ENCODE measurements around the gene RLF. TPM values are rescaled to one million over a fixed set of nuclear protein-coding genes. Genes with fewer than 3 reads are reported as not detected.

The RLF gene
- total and polyA plus RNA-seq, 4 donors = 1.7 to 13.4 (median 6.3) TPM

DNA sequence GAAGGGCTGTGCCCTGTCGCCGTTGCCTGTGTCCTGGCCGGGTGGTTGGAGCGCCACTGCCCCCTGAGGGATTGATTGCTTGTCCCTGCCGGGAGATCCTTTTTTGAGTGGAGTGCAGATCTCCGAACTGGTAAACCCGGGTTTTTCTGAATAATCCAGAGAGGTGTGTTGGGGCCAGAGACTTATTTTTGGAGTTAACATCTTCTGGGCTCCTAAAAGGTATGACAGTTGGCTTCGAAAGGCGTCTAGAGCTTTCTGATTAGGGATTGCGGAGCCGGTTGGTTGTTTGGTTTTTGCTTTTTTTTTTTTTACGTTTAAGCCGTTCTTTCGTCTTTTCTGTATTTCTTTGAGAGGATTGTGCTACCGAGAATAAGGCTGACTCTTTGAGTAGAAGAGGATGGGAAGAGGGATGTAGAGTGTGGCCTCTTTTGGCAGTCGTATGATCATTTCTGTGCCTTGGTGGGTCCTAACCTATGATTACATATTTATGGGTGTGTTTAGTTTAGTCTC is 756 bp downstream of the RLF start:
- under 1% methylated on average over 16 of the region's 16 CpGs for WGBS
- TF ChIP-seq FOXA2 (IDR thresholded peaks at IDR 0.05) = no peak
- TF ChIP-seq RAD21 (IDR thresholded peaks at IDR 0.05) = peak in 1 of 2 donors; percentile 5
- Histone ChIP-seq H3K4me3 (ENCODE audit: low read depth in 1 of 3, low read length in 3 of 3) (peak overlapping the region; percentile 69 to 95 (median 85)), H3K27me3 (ENCODE audit: control insufficient read depth in 4 of 4, insufficient read depth in 4 of 4, low read length in 3 of 4) (no peaks in the 10 kb centered on the region), H3K4me1 (ENCODE audit: control insufficient read depth in 4 of 4, insufficient read depth in 4 of 4, low read length in 3 of 4) (peaks cover 6 to 33% (median 21%) of the 10 kb centered on the region in 4 donors), H3K36me3 (ENCODE audit: control insufficient read depth in 4 of 4, insufficient read depth in 3 of 4, low read depth in 1 of 4, low read length in 3 of 4) (no peaks in the 10 kb centered on the region), H3K9ac (ENCODE audit: low read depth in 1 of 2, low read length in 2 of 2) (peak overlapping the region; percentile 99), H3K27ac (ENCODE audit: low read depth in 1 of 2, low read length in 2 of 2) (peak overlapping the region; percentile 81 to 98), H3K9me3 (ENCODE audit: control insufficient read depth in 4 of 4, low read length in 3 of 4) (no peaks in the 10 kb centered on the region)
- no peak for DNase-seq (ENCODE audit: low spot score)

- H3K36me3 ChIP-seq (ENCODE audit: control insufficient read depth in 4 of 4, insufficient read depth in 3 of 4, low read depth in 1 of 4, low read length in 3 of 4) = no peaks in the 10 kb centered on the region
- no peak for DNase-seq (ENCODE audit: low spot score)
- no peaks in the 10 kb centered on the region for H3K9me3 ChIP-seq (ENCODE audit: control insufficient read depth in 4 of 4, low read length in 3 of 4)
- no peak overlapping the region for H3K27ac ChIP-seq (ENCODE audit: low read depth in 1 of 2, low read length in 2 of 2)
- no peaks in the 10 kb centered on the region for H3K27me3 ChIP-seq (ENCODE audit: control insufficient read depth in 4 of 4, insufficient read depth in 4 of 4, low read length in 3 of 4)
- H3K4me1 ChIP-seq (ENCODE audit: control insufficient read depth in 4 of 4, insufficient read depth in 4 of 4, low read length in 3 of 4) = peaks cover 6 to 33% (median 23%) of the 10 kb centered on the region in 4 donors
- H3K9ac ChIP-seq (ENCODE audit: low read depth in 1 of 2, low read length in 2 of 2) = peak overlapping the region; percentile 99
- WGBS = 21% methylated on average over 4 of the region's 4 CpGs
- TF ChIP-seq SP1 (IDR thresholded peaks at IDR 0.05) (no peak), TAF1 (conservative IDR thresholded peaks at IDR 0.05) (no peak), MAX (IDR thresholded peaks at IDR 0.05) (no peak), EGR1 (IDR thresholded peaks at IDR 0.05; ENCODE audit: low read depth in 2 of 2) (no peak), ATF3 (IDR thresholded peaks at IDR 0.05) (no peak), FOXA2 (IDR thresholded peaks at IDR 0.05) (no peak)
- TF ChIP-seq, protein P1, sequence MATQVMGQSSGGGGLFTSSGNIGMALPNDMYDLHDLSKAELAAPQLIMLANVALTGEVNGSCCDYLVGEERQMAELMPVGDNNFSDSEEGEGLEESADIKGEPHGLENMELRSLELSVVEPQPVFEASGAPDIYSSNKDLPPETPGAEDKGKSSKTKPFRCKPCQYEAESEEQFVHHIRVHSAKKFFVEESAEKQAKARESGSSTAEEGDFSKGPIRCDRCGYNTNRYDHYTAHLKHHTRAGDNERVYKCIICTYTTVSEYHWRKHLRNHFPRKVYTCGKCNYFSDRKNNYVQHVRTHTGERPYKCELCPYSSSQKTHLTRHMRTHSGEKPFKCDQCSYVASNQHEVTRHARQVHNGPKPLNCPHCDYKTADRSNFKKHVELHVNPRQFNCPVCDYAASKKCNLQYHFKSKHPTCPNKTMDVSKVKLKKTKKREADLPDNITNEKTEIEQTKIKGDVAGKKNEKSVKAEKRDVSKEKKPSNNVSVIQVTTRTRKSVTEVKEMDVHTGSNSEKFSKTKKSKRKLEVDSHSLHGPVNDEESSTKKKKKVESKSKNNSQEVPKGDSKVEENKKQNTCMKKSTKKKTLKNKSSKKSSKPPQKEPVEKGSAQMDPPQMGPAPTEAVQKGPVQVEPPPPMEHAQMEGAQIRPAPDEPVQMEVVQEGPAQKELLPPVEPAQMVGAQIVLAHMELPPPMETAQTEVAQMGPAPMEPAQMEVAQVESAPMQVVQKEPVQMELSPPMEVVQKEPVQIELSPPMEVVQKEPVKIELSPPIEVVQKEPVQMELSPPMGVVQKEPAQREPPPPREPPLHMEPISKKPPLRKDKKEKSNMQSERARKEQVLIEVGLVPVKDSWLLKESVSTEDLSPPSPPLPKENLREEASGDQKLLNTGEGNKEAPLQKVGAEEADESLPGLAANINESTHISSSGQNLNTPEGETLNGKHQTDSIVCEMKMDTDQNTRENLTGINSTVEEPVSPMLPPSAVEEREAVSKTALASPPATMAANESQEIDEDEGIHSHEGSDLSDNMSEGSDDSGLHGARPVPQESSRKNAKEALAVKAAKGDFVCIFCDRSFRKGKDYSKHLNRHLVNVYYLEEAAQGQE (IDR thresholded peaks at IDR 0.05) = no peak
- TF ChIP-seq, protein P2, sequence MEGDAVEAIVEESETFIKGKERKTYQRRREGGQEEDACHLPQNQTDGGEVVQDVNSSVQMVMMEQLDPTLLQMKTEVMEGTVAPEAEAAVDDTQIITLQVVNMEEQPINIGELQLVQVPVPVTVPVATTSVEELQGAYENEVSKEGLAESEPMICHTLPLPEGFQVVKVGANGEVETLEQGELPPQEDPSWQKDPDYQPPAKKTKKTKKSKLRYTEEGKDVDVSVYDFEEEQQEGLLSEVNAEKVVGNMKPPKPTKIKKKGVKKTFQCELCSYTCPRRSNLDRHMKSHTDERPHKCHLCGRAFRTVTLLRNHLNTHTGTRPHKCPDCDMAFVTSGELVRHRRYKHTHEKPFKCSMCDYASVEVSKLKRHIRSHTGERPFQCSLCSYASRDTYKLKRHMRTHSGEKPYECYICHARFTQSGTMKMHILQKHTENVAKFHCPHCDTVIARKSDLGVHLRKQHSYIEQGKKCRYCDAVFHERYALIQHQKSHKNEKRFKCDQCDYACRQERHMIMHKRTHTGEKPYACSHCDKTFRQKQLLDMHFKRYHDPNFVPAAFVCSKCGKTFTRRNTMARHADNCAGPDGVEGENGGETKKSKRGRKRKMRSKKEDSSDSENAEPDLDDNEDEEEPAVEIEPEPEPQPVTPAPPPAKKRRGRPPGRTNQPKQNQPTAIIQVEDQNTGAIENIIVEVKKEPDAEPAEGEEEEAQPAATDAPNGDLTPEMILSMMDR (IDR thresholded peaks at IDR 0.05; ENCODE audit: low read depth, low read length, missing input control) = no peak
- peak overlapping the region; percentile 69 to 95 (median 85) for H3K4me3 ChIP-seq (ENCODE audit: low read depth in 1 of 3, low read length in 3 of 3)
These were observed 1.7 kb downstream of the RLF start for GRCh38 chr1:40162753-40163441.

DNA sequence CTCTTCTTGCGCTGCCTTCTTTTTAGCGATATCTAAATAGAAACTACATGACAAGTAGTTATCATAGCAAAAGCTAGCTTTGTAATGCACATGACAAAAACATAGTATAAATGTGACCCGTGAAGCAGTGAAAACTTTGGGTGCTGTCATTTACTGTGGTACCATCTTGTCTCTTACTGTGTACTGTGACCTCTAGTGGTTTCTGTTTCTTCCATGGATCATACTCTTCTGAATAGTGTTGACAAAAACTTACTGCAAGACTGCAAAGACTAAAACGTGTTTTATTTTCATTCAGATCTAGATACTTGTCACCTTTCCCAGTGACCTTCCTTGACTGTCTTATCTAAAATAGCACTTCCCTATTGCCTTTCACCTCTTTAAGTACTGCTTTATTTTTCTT is 6.1 kb downstream of the RLF start:
- Histone ChIP-seq H3K27ac (ENCODE audit: low read depth in 1 of 2, low read length in 2 of 2) (no peak overlapping the region), H3K4me1 (ENCODE audit: control insufficient read depth in 4 of 4, insufficient read depth in 4 of 4, low read length in 3 of 4) (peaks cover 6 to 26% (median 18%) of the 10 kb centered on the region in 4 donors), H3K4me3 (ENCODE audit: low read depth in 1 of 3, low read length in 3 of 3) (no peak overlapping the region), H3K9ac (ENCODE audit: low read depth in 1 of 2, low read length in 2 of 2) (no peak overlapping the region), H3K36me3 (ENCODE audit: control insufficient read depth in 4 of 4, insufficient read depth in 3 of 4, low read depth in 1 of 4, low read length in 3 of 4) (no peaks in the 10 kb centered on the region), H3K9me3 (ENCODE audit: control insufficient read depth in 4 of 4, low read length in 3 of 4) (no peaks in the 10 kb centered on the region), H3K27me3 (ENCODE audit: control insufficient read depth in 4 of 4, insufficient read depth in 4 of 4, low read length in 3 of 4) (no peaks in the 10 kb centered on the region)
- DNase-seq (ENCODE audit: low spot score) = no peak
- 77% methylated on average over 4 of the region's 4 CpGs for WGBS
- TF ChIP-seq, protein P2 (IDR thresholded peaks at IDR 0.05; ENCODE audit: low read depth, low read length, missing input control) = no peak
- TF ChIP-seq RAD21 (IDR thresholded peaks at IDR 0.05) (no peak), JUND (IDR thresholded peaks at IDR 0.05) (no peak), FOXA2 (IDR thresholded peaks at IDR 0.05) (no peak)
- TF ChIP-seq, protein P3, sequence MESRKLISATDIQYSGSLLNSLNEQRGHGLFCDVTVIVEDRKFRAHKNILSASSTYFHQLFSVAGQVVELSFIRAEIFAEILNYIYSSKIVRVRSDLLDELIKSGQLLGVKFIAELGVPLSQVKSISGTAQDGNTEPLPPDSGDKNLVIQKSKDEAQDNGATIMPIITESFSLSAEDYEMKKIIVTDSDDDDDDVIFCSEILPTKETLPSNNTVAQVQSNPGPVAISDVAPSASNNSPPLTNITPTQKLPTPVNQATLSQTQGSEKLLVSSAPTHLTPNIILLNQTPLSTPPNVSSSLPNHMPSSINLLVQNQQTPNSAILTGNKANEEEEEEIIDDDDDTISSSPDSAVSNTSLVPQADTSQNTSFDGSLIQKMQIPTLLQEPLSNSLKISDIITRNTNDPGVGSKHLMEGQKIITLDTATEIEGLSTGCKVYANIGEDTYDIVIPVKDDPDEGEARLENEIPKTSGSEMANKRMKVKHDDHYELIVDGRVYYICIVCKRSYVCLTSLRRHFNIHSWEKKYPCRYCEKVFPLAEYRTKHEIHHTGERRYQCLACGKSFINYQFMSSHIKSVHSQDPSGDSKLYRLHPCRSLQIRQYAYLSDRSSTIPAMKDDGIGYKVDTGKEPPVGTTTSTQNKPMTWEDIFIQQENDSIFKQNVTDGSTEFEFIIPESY (IDR thresholded peaks at IDR 0.05) = no peak

Measured in liver (tissue), 9 donors.